ENCODE results near the gene ZNF606. TPM values are rescaled to one million over a fixed set of nuclear protein-coding genes. Genes with fewer than 3 reads are reported as not detected.

ZNF606 gene
- total and polyA plus RNA-seq, 2 experiments from 2014 or later, result 13.6 to 55.6 TPM

Other genes with a start within 250 kb of the ZNF606 start
- gene ZNF586, start 233.1 kb downstream of the ZNF606 start, total RNA-seq (2014; rRNA removed; shearing (Covaris generic)), result 12.5 and 16.9 TPM in 2 replicates
- 5.2 and 7.2 TPM in 2 replicates for gene ZNF586, start 233.1 kb downstream of the ZNF606 start, polyA plus RNA-seq (2016; fragmentation: Nextera tagmentation; extraction: Ambion mirVana)
- gene ZNF552, start 187.9 kb downstream of the ZNF606 start, total RNA-seq (2014; rRNA removed; shearing (Covaris generic)), result 15.7 and 18.9 TPM in 2 replicates
- 7.7 and 11.7 TPM in 2 replicates for gene ZNF552, start 187.9 kb downstream of the ZNF606 start, polyA plus RNA-seq (2016; fragmentation: Nextera tagmentation; extraction: Ambion mirVana)
- 62.0 and 69.9 TPM in 2 replicates for gene ZNF587B, start 172.5 kb downstream of the ZNF606 start, total RNA-seq (2014; rRNA removed; shearing (Covaris generic))
- gene ZNF587B, start 172.5 kb downstream of the ZNF606 start, polyA plus RNA-seq (2016; fragmentation: Nextera tagmentation; extraction: Ambion mirVana), result 13.7 and 16.6 TPM in 2 replicates
- 31.8 and 38.7 TPM in 2 replicates for gene ZNF587, start 153.0 kb downstream of the ZNF606 start, total RNA-seq (2014; rRNA removed; shearing (Covaris generic))
- gene ZNF587, start 153.0 kb downstream of the ZNF606 start, polyA plus RNA-seq (2016; fragmentation: Nextera tagmentation; extraction: Ambion mirVana), result 12.8 and 13.6 TPM in 2 replicates
- gene ZNF814, start 113.8 kb downstream of the ZNF606 start, total RNA-seq (2014; rRNA removed; shearing (Covaris generic)), result 75.1 and 80.4 TPM in 2 replicates
- 86.9 and 89.5 TPM in 2 replicates for gene ZNF814, start 113.8 kb downstream of the ZNF606 start, polyA plus RNA-seq (2016; fragmentation: Nextera tagmentation; extraction: Ambion mirVana)
- gene ZNF417, start 86.2 kb downstream of the ZNF606 start, total RNA-seq (2014; rRNA removed; shearing (Covaris generic)), result 16.0 and 19.4 TPM in 2 replicates
- 4.7 and 6.0 TPM in 2 replicates for gene ZNF417, start 86.2 kb downstream of the ZNF606 start, polyA plus RNA-seq (2016; fragmentation: Nextera tagmentation; extraction: Ambion mirVana)
- gene ZNF418, start 67.4 kb downstream of the ZNF606 start, total RNA-seq (2014; rRNA removed; shearing (Covaris generic)), result 13.4 and 14.4 TPM in 2 replicates
- 7.3 and 11.1 TPM in 2 replicates for gene ZNF418, start 67.4 kb downstream of the ZNF606 start, polyA plus RNA-seq (2016; fragmentation: Nextera tagmentation; extraction: Ambion mirVana)
- gene ZNF256, start 55.1 kb downstream of the ZNF606 start, total RNA-seq (2014; rRNA removed; shearing (Covaris generic)), result 16.2 and 20.4 TPM in 2 replicates
- gene ZNF256, start 55.1 kb downstream of the ZNF606 start, polyA plus RNA-seq (2016; fragmentation: Nextera tagmentation; extraction: Ambion mirVana), result 5.8 and 8.8 TPM in 2 replicates
- gene C19orf18, start 28.3 kb downstream of the ZNF606 start, total RNA-seq (2014; rRNA removed; shearing (Covaris generic)), result not detected in 2 replicates
- 0.66 and 1.0 TPM in 2 replicates for gene C19orf18, start 28.3 kb downstream of the ZNF606 start, polyA plus RNA-seq (2016; fragmentation: Nextera tagmentation; extraction: Ambion mirVana)
- 0.93 and 1.5 TPM in 2 replicates for gene ZSCAN1, start 31.2 kb upstream of the ZNF606 start, total RNA-seq (2014; rRNA removed; shearing (Covaris generic))
- gene ZSCAN1, start 31.2 kb upstream of the ZNF606 start, polyA plus RNA-seq (2016; fragmentation: Nextera tagmentation; extraction: Ambion mirVana), result 3.9 and 4.9 TPM in 2 replicates
- 9.8 and 10.3 TPM in 2 replicates for gene ZNF135, start 56.5 kb upstream of the ZNF606 start, total RNA-seq (2014; rRNA removed; shearing (Covaris generic))
- gene ZNF135, start 56.5 kb upstream of the ZNF606 start, polyA plus RNA-seq (2016; fragmentation: Nextera tagmentation; extraction: Ambion mirVana), result 2.8 and 4.8 TPM in 2 replicates
- gene ZSCAN18, start 95.4 kb upstream of the ZNF606 start, total RNA-seq (2014; rRNA removed; shearing (Covaris generic)), result 63.9 and 75.0 TPM in 2 replicates
- gene ZSCAN18, start 95.4 kb upstream of the ZNF606 start, polyA plus RNA-seq (2016; fragmentation: Nextera tagmentation; extraction: Ambion mirVana), result 25.1 and 29.1 TPM in 2 replicates
- gene ZNF329, start 148.0 kb upstream of the ZNF606 start, total RNA-seq (2014; rRNA removed; shearing (Covaris generic)), result 15.2 and 16.9 TPM in 2 replicates
- gene ZNF329, start 148.0 kb upstream of the ZNF606 start, polyA plus RNA-seq (2016; fragmentation: Nextera tagmentation; extraction: Ambion mirVana), result 2.7 and 3.3 TPM in 2 replicates
- gene ZNF274, start 180.2 kb upstream of the ZNF606 start, total RNA-seq (2014; rRNA removed; shearing (Covaris generic)), result 31.2 and 40.0 TPM in 2 replicates
- 17.5 and 19.9 TPM in 2 replicates for gene ZNF274, start 180.2 kb upstream of the ZNF606 start, polyA plus RNA-seq (2016; fragmentation: Nextera tagmentation; extraction: Ambion mirVana)
- 93.9 and 105 TPM in 2 replicates for gene ZNF544, start 226.1 kb upstream of the ZNF606 start, total RNA-seq (2014; rRNA removed; shearing (Covaris generic))
- 27.7 and 29.4 TPM in 2 replicates for gene ZNF544, start 226.1 kb upstream of the ZNF606 start, polyA plus RNA-seq (2016; fragmentation: Nextera tagmentation; extraction: Ambion mirVana)

Data from GM23338 (cell line).